ENCODE measurements around the gene SMIM23.

Gene SMIM23

DNA sequence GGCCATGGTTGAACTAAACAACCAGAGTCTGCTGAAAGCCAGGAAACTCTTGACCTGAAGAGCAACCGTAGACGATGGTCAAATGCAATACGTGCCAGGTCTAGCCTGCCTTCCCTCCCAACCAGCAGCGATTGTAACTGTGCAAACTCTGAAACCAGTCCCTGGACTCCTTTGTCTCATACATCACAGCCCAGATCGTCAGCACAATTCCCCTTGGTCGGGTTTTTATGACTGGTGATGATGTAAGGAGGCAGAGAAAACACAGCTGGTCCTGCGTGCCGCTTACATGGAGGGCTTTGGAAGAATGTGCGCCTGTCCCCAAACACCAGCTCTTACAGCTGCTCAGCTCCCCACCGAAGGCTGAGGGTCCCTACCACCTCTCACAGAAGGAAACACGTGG is 24.6 kb downstream of the SMIM23 start:
- H3K4me1 ChIP-seq (ENCODE audit: insufficient read depth, low read length, severe bottlenecking) = no peaks in the 10 kb centered on the region
- no peak overlapping the region for H3K4me2 ChIP-seq (ENCODE audit: low read length)
- no peaks in the 10 kb centered on the region for H3K9me2 ChIP-seq (ENCODE audit: low read depth, low read length)
- H3K27ac ChIP-seq (ENCODE audit: low read depth, low read length, poor library complexity, severe bottlenecking) = no peak overlapping the region
- peaks cover 10% of the 10 kb centered on the region for H3K27me3 ChIP-seq (ENCODE audit: insufficient read depth, low read length)
- H3K4me3 ChIP-seq (ENCODE audit: low read depth, low read length, poor library complexity, severe bottlenecking) = no peak overlapping the region
- H3K9me3 ChIP-seq (ENCODE audit: low read length) = no peaks in the 10 kb centered on the region
- no peaks in the 10 kb centered on the region for H4K20me1 ChIP-seq (ENCODE audit: insufficient read depth, low read length)
- no peaks in the 10 kb centered on the region for H3F3A ChIP-seq (ENCODE audit: insufficient read depth, low read length)
- H2AFZ ChIP-seq (ENCODE audit: low read length) = no peak overlapping the region
- H3K36me3 ChIP-seq (ENCODE audit: insufficient read depth, low read length) = no peaks in the 10 kb centered on the region
- TF ChIP-seq, protein P1, sequence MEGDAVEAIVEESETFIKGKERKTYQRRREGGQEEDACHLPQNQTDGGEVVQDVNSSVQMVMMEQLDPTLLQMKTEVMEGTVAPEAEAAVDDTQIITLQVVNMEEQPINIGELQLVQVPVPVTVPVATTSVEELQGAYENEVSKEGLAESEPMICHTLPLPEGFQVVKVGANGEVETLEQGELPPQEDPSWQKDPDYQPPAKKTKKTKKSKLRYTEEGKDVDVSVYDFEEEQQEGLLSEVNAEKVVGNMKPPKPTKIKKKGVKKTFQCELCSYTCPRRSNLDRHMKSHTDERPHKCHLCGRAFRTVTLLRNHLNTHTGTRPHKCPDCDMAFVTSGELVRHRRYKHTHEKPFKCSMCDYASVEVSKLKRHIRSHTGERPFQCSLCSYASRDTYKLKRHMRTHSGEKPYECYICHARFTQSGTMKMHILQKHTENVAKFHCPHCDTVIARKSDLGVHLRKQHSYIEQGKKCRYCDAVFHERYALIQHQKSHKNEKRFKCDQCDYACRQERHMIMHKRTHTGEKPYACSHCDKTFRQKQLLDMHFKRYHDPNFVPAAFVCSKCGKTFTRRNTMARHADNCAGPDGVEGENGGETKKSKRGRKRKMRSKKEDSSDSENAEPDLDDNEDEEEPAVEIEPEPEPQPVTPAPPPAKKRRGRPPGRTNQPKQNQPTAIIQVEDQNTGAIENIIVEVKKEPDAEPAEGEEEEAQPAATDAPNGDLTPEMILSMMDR (IDR thresholded peaks at IDR 0.05; ENCODE audit: low read length) = no peak
- TF ChIP-seq EZH2 (IDR thresholded peaks at IDR 0.05; ENCODE audit: borderline replicate concordance, low read length) = no peak
- no peak overlapping the region for H3K9ac ChIP-seq (ENCODE audit: low read length)
- no peaks in the 10 kb centered on the region for H3K79me2 ChIP-seq (ENCODE audit: insufficient read depth, low read length)

DNA sequence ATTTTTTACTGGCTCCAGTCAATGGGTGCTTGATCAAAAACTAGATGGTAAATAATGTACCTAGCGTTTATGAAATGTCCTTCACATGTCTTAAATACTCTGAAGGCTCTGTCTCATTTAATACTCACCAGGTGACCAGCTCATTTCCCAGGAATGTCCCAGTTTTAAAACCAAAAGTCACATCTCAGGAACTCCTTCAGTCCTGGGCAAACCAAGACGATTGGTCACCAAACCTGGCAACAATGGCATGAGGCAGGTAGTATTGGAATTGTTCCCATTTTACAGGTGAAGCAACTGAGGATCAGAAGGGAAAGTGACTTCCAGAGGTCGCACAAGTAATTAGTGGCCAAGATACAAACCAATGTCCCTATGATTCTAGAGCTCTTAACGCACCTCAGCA is 27.7 kb downstream of the SMIM23 start:
- no peaks in the 10 kb centered on the region for H3F3A ChIP-seq (ENCODE audit: insufficient read depth, low read length)
- no peaks in the 10 kb centered on the region for H3K4me1 ChIP-seq (ENCODE audit: insufficient read depth, low read length, severe bottlenecking)
- TF ChIP-seq, protein P1 (IDR thresholded peaks at IDR 0.05; ENCODE audit: low read length) = no peak
- no peak for TF ChIP-seq EZH2 (IDR thresholded peaks at IDR 0.05; ENCODE audit: borderline replicate concordance, low read length)
- peaks cover 6% of the 10 kb centered on the region for H3K27me3 ChIP-seq (ENCODE audit: insufficient read depth, low read length)
- H3K9me3 ChIP-seq (ENCODE audit: low read length) = no peaks in the 10 kb centered on the region
- no peak overlapping the region for H2AFZ ChIP-seq (ENCODE audit: low read length)
- no peaks in the 10 kb centered on the region for H3K36me3 ChIP-seq (ENCODE audit: insufficient read depth, low read length)
- no peaks in the 10 kb centered on the region for H4K20me1 ChIP-seq (ENCODE audit: insufficient read depth, low read length)
- no peak overlapping the region for H3K4me3 ChIP-seq (ENCODE audit: low read depth, low read length, poor library complexity, severe bottlenecking)
- no peaks in the 10 kb centered on the region for H3K9me2 ChIP-seq (ENCODE audit: low read depth, low read length)
- no peaks in the 10 kb centered on the region for H3K79me2 ChIP-seq (ENCODE audit: insufficient read depth, low read length)
- no peak overlapping the region for H3K4me2 ChIP-seq (ENCODE audit: low read length)
- H3K9ac ChIP-seq (ENCODE audit: low read length) = no peak overlapping the region
- H3K27ac ChIP-seq (ENCODE audit: low read depth, low read length, poor library complexity, severe bottlenecking) = no peak overlapping the region

DNA sequence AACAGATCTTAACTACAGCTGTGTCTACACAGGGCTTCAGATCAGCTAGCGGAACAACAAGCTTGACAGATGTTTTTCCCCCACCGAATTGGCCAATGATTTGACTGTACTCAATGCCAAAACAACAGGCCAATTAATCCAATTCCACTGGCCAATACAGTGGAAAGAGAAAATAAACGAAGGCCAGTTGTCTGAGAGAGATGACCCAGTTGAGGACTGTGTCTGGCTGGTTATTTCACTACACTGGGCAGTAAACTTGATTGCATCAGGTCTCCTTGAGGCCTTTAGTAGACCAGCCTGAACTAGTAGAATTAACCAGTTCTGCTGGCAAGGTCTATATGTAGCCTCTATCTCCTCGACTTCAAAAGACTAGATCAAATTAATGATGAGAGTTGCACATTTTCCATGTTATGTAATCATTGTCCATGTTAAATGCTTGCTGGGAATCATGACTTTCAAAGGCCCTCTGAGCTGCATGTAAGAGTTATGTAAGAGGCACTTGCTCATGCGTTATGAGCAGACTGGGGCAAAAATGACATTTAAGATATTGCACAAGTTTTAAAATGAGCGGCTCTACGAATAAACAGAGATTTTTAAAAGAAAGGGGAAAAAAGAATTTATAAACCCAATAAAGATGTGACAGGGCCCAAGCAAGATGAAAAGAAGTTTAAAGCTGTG is 28.3 kb downstream of the SMIM23 start:
- no peak for TF ChIP-seq EZH2 (IDR thresholded peaks at IDR 0.05; ENCODE audit: borderline replicate concordance, low read length)
- TF ChIP-seq, protein P1 (IDR thresholded peaks at IDR 0.05; ENCODE audit: low read length) = no peak
- no peaks in the 10 kb centered on the region for H3K36me3 ChIP-seq (ENCODE audit: insufficient read depth, low read length)
- no peaks in the 10 kb centered on the region for H4K20me1 ChIP-seq (ENCODE audit: insufficient read depth, low read length)
- H3K4me1 ChIP-seq (ENCODE audit: insufficient read depth, low read length, severe bottlenecking) = no peaks in the 10 kb centered on the region
- H3K9me3 ChIP-seq (ENCODE audit: low read length) = no peaks in the 10 kb centered on the region
- H3K4me2 ChIP-seq (ENCODE audit: low read length) = no peak overlapping the region
- no peak overlapping the region for H3K4me3 ChIP-seq (ENCODE audit: low read depth, low read length, poor library complexity, severe bottlenecking)
- H3K9me2 ChIP-seq (ENCODE audit: low read depth, low read length) = no peaks in the 10 kb centered on the region
- H3F3A ChIP-seq (ENCODE audit: insufficient read depth, low read length) = no peaks in the 10 kb centered on the region
- H3K79me2 ChIP-seq (ENCODE audit: insufficient read depth, low read length) = no peaks in the 10 kb centered on the region
- no peak overlapping the region for H2AFZ ChIP-seq (ENCODE audit: low read length)
- peaks cover 5% of the 10 kb centered on the region for H3K27me3 ChIP-seq (ENCODE audit: insufficient read depth, low read length)
- no peak overlapping the region for H3K9ac ChIP-seq (ENCODE audit: low read length)
- H3K27ac ChIP-seq (ENCODE audit: low read depth, low read length, poor library complexity, severe bottlenecking) = no peak overlapping the region
